Fibroblast of pulmonary artery (primary cell): ENCODE data around the gene RHBDL3.

Source experiments
- DNase-seq: peaks from one replicate; pipeline ENCODE4 v3.0.0-alpha.2; 2010; ENCODE audit warnings: low read depth
- H3K4me3 ChIP-seq: replicated peaks from 2 replicates; pipeline ENCODE4 v1.5.1; 2011; ENCODE audit warnings: low read depth, mild to moderate bottlenecking, control low read depth, low read length, moderate library complexity
- CTCF ChIP-seq: IDR thresholded peaks from 2 replicates; pipeline ENCODE4 v1.5.1; 2011; ENCODE audit warnings: mild to moderate bottlenecking, control low read depth, low read length, inconsistent platforms; ENCODE audit errors: missing control alignments

RHBDL3 gene

GRCh38 chr17:32355649-32356377, 90.2 kb downstream of the RHBDL3 start:
- DNase-seq = no peak
- H3K4me3 ChIP-seq = no peak overlapping the region

GRCh38 chr17:32356378-32356743, 90.7 kb downstream of the RHBDL3 start:
- DNase-seq = no peak
- no peak overlapping the region for H3K4me3 ChIP-seq
- no peak for TF ChIP-seq CTCF

More at GRCh38 chr17:32355649-32356377, 90.2 kb downstream of the RHBDL3 start:
- no peak for TF ChIP-seq CTCF

GRCh38 chr17:32356750-32357149, 91.1 kb downstream of the RHBDL3 start:
- no peak for DNase-seq
- H3K4me3 ChIP-seq = no peak overlapping the region
- TF ChIP-seq CTCF = no peak

- no peak for DNase-seq
- TF ChIP-seq CTCF = no peak
- no peak overlapping the region for H3K4me3 ChIP-seq
Measured at GRCh38 chr17:32357615-32358014, 92.0 kb downstream of the RHBDL3 start.

GRCh38 chr17:32361270-32361669, 95.6 kb downstream of the RHBDL3 start:
- no peak for DNase-seq
- no peak overlapping the region for H3K4me3 ChIP-seq
- TF ChIP-seq CTCF = no peak

GRCh38 chr17:32370426-32370825, 104.8 kb downstream of the RHBDL3 start:
- H3K4me3 ChIP-seq = no peak overlapping the region
- no peak for TF ChIP-seq CTCF
- no peak for DNase-seq
